ENCODE results near the gene SCPEP1.
"Not testable (repeated sequence)": the region's sequence is repeated elsewhere in the genome, so short reads cannot be mapped to it uniquely, and the experiment has no call there.

SCPEP1 gene

GRCh38 chr17:56934280-56934679, 43.7 kb upstream of the SCPEP1 start:
- DNase-seq (ENCODE audit: insufficient read length, low spot score) (no peak), FAIRE-seq (no peak)
- TF ChIP-seq, protein P1, sequence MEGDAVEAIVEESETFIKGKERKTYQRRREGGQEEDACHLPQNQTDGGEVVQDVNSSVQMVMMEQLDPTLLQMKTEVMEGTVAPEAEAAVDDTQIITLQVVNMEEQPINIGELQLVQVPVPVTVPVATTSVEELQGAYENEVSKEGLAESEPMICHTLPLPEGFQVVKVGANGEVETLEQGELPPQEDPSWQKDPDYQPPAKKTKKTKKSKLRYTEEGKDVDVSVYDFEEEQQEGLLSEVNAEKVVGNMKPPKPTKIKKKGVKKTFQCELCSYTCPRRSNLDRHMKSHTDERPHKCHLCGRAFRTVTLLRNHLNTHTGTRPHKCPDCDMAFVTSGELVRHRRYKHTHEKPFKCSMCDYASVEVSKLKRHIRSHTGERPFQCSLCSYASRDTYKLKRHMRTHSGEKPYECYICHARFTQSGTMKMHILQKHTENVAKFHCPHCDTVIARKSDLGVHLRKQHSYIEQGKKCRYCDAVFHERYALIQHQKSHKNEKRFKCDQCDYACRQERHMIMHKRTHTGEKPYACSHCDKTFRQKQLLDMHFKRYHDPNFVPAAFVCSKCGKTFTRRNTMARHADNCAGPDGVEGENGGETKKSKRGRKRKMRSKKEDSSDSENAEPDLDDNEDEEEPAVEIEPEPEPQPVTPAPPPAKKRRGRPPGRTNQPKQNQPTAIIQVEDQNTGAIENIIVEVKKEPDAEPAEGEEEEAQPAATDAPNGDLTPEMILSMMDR (IDR thresholded peaks at IDR 0.05; ENCODE audit: insufficient read depth, missing control alignments) = no peak

DNA sequence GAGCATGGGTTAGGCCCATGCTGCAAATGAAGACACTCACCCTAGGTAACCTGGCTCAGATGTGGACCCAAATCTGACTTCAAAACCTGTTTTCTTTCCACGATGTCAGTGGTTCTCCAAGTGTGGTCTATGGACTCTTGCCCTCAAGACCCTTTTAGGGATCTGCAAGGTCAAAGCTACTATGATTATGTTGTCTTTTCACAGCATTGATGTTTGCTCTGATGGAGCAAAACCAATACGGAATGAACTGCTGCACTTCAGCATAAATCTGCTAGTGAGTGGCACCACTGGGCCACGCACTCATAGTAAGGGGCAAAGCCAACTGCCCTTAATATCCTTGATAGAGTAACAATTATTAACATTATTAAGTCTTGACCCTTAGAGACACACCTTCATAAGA, 42.5 kb upstream of the SCPEP1 start:
- TF ChIP-seq, protein P1 (IDR thresholded peaks at IDR 0.05; ENCODE audit: insufficient read depth, missing control alignments) = no peak
- FAIRE-seq (no peak), DNase-seq (ENCODE audit: insufficient read length, low spot score) (no peak)

DNA sequence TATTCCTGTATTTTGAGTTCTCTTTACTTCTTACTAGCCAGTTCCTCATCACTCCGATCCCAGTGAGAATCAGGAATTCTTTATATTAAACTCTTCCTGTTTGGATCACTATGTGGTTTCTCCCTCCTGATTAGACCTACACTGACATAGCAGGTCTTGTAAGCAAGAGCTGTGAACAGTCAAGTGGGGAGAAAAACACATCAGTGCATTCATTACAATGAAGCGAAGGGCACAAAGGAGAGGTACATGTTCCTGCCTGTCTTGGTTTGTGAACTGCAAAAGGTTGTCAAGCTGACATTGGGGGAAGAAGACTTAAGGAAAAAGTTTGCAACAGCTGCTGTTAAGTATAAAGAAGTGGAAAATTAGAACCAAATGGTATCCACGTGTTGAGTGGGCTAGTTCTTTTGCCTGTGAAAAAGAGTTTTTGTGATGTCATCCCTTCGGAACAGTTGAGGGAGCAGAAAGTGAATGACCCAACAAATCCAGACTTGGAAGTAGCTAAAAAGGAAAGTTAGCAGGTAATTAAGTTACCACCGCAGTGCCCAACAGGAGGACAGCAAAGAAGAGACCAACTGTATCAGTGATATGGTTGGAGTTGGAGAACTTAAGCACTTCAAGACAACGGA, 41.1 kb upstream of the SCPEP1 start:
- TF ChIP-seq, protein P1 (IDR thresholded peaks at IDR 0.05; ENCODE audit: insufficient read depth, missing control alignments) = no peak
- FAIRE-seq (no peak), DNase-seq (ENCODE audit: insufficient read length, low spot score) (no peak)

DNA sequence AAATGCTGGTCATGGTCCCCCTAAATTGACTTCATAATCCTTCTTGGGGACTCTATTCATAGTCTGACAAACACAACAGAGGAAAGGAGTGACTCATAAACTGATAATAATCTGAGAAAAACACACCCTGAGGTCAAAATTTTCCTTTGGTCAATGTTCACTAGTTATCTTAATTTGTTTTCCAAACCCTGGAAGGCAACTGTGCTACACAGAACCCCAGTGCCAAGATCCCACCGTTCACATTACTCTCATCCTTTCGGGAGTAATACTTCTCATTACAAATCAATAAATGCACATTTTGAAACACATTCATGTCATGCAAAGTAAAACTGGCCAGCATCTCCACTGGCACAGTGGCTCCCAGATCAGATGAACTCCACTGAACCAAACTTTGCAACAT, 40.2 kb upstream of the SCPEP1 start:
- TF ChIP-seq, protein P1 (IDR thresholded peaks at IDR 0.05; ENCODE audit: insufficient read depth, missing control alignments) = no peak
- FAIRE-seq = no peak
- no peak for DNase-seq (ENCODE audit: insufficient read length, low spot score)

DNA sequence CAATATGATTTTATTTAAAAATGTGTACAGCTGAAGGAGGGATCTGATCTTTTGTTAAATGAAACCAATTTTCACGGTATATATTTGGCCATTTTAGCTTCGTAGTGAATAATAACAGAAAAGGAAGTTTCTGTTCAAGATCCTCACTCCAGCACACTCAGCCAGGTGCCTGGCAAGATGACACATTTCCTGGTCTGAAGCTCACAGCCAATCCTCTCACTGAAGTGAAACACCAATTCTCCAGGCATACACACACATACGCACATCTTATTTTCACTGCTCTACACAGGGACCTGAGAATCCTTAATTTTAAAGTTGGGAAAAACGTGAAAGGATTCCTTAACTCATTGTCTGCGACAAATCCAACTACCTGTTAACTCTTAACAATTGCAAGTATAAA, 39.7 kb upstream of the SCPEP1 start:
- not testable (repeated sequence) for FAIRE-seq; DNase-seq (ENCODE audit: insufficient read length, low spot score)

DNA sequence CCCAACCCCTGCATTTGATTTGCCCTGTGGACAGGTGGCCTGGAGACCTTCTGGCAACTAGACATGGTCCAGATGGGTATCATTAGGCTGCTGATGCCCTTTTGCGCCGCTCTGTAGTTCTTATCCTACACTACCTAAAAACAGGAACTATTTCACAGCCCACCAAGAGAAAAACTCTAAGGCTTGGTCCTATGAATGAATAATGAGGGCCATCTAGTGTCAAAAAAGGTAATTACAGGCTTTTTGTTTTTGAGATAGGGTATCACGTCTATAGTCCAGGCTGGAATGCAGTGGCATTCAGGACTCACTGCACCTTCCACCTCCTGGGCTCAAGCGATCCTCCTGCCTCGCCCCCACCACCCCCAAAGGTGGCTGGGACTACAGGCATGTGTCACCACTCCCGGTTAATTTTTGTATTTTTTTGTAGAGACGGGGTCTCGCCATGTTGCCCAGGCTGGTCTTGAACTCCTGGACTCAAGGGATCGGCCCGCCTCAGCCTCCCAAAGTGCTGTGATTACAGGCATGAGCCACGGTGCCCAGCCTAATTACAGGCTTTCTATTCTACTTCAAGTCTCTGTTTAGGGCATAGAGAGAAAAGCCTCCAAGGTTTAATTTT, 38.0 kb upstream of the SCPEP1 start:
- peak; percentile 34 for DNase-seq (ENCODE audit: insufficient read length, low spot score)
- TF ChIP-seq, protein P1 (IDR thresholded peaks at IDR 0.05; ENCODE audit: insufficient read depth, missing control alignments) = peak; percentile 82
- FAIRE-seq = no peak

DNA sequence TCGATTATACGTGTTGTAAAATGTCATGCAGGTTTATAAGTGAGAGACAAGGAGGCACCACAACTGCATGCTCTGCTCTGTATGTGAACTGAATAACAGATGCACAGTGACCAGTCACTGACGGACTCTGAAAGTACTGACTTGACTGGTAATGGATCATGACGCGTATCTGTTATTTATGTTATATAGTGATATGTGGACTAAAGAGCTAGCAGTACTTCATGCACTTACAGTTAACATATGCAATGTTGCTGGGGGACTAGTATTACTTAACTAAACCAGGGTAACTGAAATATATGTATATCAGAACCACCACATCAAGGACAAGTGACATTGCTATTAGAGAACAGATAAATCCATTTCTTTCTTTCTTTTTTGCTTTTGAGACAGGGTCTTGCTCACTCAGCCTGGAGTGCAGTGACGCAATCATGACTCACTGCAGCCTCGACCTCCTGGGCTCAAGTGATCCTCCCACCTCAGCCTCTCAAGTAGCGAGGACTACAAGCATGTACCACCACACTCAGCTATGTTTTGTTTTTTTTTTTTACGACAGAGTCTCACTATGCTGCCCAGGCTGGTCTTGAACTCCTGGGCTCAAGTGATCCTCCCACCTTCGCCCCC, 34.3 kb upstream of the SCPEP1 start:
- no peak for FAIRE-seq
- no peak for DNase-seq (ENCODE audit: insufficient read length, low spot score)
- TF ChIP-seq, protein P1 (IDR thresholded peaks at IDR 0.05; ENCODE audit: insufficient read depth, missing control alignments) = no peak
